B cell (primary cell): Measurements from ENCODE around the gene BTRC. TPM values are rescaled to one million over a fixed set of nuclear protein-coding genes. Genes with fewer than 3 reads are reported as not detected.

Source experiments
- ATAC-seq: fragments of 200-7000 bp; cut with Tn5 transposase; one replicate; pipeline ENCODE4 v1.10.0; 2021; ENCODE audit warnings: low read depth, mild to moderate bottlenecking, moderate number of reproducible peaks, moderate library complexity
- CTCF ChIA-PET: fragments of 350-600 bp; sonication (Branson Sonifier 250); formaldehyde crosslinking; loops from one replicate; lab custom pipeline; 2021; ENCODE audit warnings: antibody characterized with exemption, inconsistent platforms; lab: Charles Lee
- POLR2A ChIA-PET: fragments of 350-600 bp; sonication (Branson Sonifier 250); formaldehyde crosslinking; loops from one replicate; lab custom pipeline; 2021; ENCODE audit warnings: antibody characterized with exemption; lab: Charles Lee
- DNase-seq: peaks from one replicate; pipeline ENCODE4 v3.0.0; 2013
- H2AFZ ChIP-seq: 2 replicates; pipeline ENCODE4 v1.6.1; 2012; ENCODE audit warnings: mild to moderate bottlenecking, low read depth, low read length; ENCODE audit not compliant: insufficient read depth, poor library complexity, severe bottlenecking
- H3K27ac ChIP-seq, 2 donors: 1 replicate in 1 of 2; 2 replicates in 1 of 2; pipeline ENCODE4 v1.5.1; 2012 to 2013; ENCODE audit warnings: low read length in 2 of 2, mild to moderate bottlenecking in 2 of 2, moderate library complexity in 1 of 2
- H3K27me3 ChIP-seq, 4 experiments: fragments of 200-600 bp in 1 of 4; sonication (generic) in 1 of 4; replicated peaks in 1 of 4; 1 replicate in 2 of 4; 2 replicates in 2 of 4; pipeline versions ENCODE4 v1.6.1 to v1.7.0; 2013 to 2016; ENCODE audit warnings: low read length in 3 of 4, mild to moderate bottlenecking in 2 of 4, mixed read lengths in 1 of 4, moderate library complexity in 1 of 4; ENCODE audit not compliant: insufficient read depth in 4 of 4, control insufficient read depth in 3 of 4; ENCODE audit errors: control extremely low read depth in 1 of 4
- H3K36me3 ChIP-seq, 2 experiments: replicated peaks in 1 of 2; 1 replicate in 1 of 2; 2 replicates in 1 of 2; pipeline versions ENCODE4 v1.6.1 to v1.7.1; 2013; ENCODE audit warnings: low read length in 1 of 2; ENCODE audit not compliant: insufficient read depth in 2 of 2, control insufficient read depth in 1 of 2; ENCODE audit errors: control extremely low read depth in 1 of 2, extremely low read depth in 1 of 2
- H3K4me1 ChIP-seq, 2 donors: fragments of 200-600 bp in 1 of 2; sonication (generic) in 1 of 2; 1 replicate in 1 of 2; 2 replicates in 1 of 2; pipeline versions ENCODE4 v1.5.1 to v1.6.1; 2013 to 2017; ENCODE audit warnings: low read length in 2 of 2; ENCODE audit not compliant: control insufficient read depth in 2 of 2, insufficient read depth in 2 of 2
- H3K4me2 ChIP-seq: replicated peaks from 2 replicates; pipeline ENCODE3; 2012; ENCODE audit warnings: mild to moderate bottlenecking, low read depth, low read length; ENCODE audit not compliant: poor library complexity, severe bottlenecking
- H3K4me3 ChIP-seq, 5 experiments: fragments of 200-600 bp in 1 of 5; sonication (generic) in 1 of 5; 1 replicate in 3 of 5; 2 replicates in 2 of 5; pipeline versions ENCODE4 v1.5.1 to v1.7.0; 2011 to 2016; ENCODE audit warnings: low read length in 4 of 5, mild to moderate bottlenecking in 4 of 5, low read depth in 2 of 5, control low read depth in 1 of 5, moderate library complexity in 1 of 5; ENCODE audit not compliant: insufficient read depth in 1 of 5; ENCODE audit errors: control extremely low read depth in 1 of 5, extremely low read depth in 1 of 5
- H3K79me2 ChIP-seq: fragments of 200-600 bp; sonication (generic); one replicate; pipeline ENCODE4 v1.6.0; 2016; ENCODE audit warnings: low read length; ENCODE audit not compliant: control insufficient read depth, insufficient read depth
- H3K9ac ChIP-seq: fragments of 200-600 bp; sonication (generic); 2 replicates; pipeline ENCODE4 v1.6.1; 2017; ENCODE audit warnings: mild to moderate bottlenecking, low read length, moderate library complexity
- H3K9me3 ChIP-seq, 3 donors: one replicate each; pipeline versions ENCODE4 v1.6.1 to v1.7.1; 2013; ENCODE audit warnings: low read length in 2 of 3; ENCODE audit not compliant: control insufficient read depth in 2 of 3, insufficient read depth in 1 of 3; ENCODE audit errors: control extremely low read depth in 1 of 3
- H4K20me1 ChIP-seq: 2 replicates; pipeline ENCODE4 v1.6.0; 2012; ENCODE audit warnings: mild to moderate bottlenecking, low read length; ENCODE audit not compliant: insufficient read depth, control insufficient read depth, poor library complexity, severe bottlenecking
- H3K27ac Mint-ChIP-seq: one replicate; pipeline ENCODE4 v1.8.0; 2021; ENCODE audit warnings: mixed read lengths
- H3K27me3 Mint-ChIP-seq: one replicate; pipeline ENCODE4 v1.8.0; 2021; ENCODE audit warnings: mixed read lengths
- H3K4me1 Mint-ChIP-seq: one replicate; pipeline ENCODE4 v1.8.0; 2021; ENCODE audit warnings: mixed read lengths
- H3K4me3 Mint-ChIP-seq: one replicate; pipeline ENCODE4 v1.8.0; 2021; ENCODE audit warnings: mixed read lengths
- H3K9me3 Mint-ChIP-seq: one replicate; pipeline ENCODE4 v1.8.0; 2022; ENCODE audit warnings: mixed read lengths; ENCODE audit not compliant: insufficient read depth
- EZH2 ChIP-seq: IDR thresholded peaks from 2 replicates; pipeline ENCODE4 v1.6.1; 2012; ENCODE audit warnings: borderline replicate concordance, low read depth, mild to moderate bottlenecking, moderate library complexity, low read length; ENCODE audit not compliant: insufficient read depth, poor library complexity, severe bottlenecking
- WGBS: methylation state at CpG from one replicate; pipeline ENCODE4 v1.1.5; 2013; ENCODE audit warnings: missing lambda C conversion rate; ENCODE audit not compliant: insufficient coverage; 5-methylcytosine and 5-hydroxymethylcytosine counted together
- intact Hi-C: fragments of 100-400 bp; cut with micrococcal nuclease; formaldehyde crosslinking; loops from one replicate; pipeline ENCODE4 v1.10.0; 2022
- polyA plus RNA-seq: library from polyadenylated mRNA; depleted of rRNA; stranded (reverse); fragments of >200 nt; gene quantifications from 2 replicates; pipeline ENCODE4 v1.2.3, GENCODE V29; 2012
- total RNA-seq, 2 donors: library from RNA; stranded (reverse); fragments of 120-200 nt in 1 of 2; gene quantifications; 1 replicate in 1 of 2; 2 replicates in 1 of 2; pipeline versions ENCODE4 v1.2.3 to v1.2.4, GENCODE V29; 2013 to 2022
- TF ChIP-seq, protein P1 (sequence below): fragments of 200-600 bp; IDR thresholded peaks from one replicate; pipeline ENCODE4 v1.8.0; 2022; ENCODE audit warnings: antibody characterized with exemption, mild to moderate bottlenecking

Gene BTRC
- total and polyA plus RNA-seq, 2 donors (not counting 1 experiment from before 2014, with no cell fraction given): 4.3 to 21.9 TPM

DNA sequence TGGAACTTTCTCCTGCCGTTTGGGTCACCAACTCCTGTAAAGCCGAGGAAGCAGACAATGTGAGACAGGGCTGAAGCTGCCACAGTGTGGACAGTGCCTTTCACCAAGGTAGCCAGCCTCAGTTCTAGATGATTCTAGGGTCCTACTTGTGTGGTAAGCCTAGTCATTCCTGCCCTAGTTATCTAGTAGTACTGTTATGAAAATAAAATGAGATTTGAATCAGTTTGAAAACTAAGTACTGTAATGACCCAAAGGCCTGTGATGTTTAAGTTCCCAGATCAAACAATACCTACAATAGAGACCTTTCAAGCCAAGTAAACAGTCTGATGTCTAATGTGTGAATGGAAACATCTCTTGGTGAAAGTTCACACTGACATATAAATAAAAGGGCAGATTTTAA is 197.0 kb downstream of the BTRC start:
- Mint-ChIP-seq H3K4me1 (no peaks in the 10 kb centered on the region), H3K27me3 (no peaks in the 10 kb centered on the region), H3K4me3 (no peak overlapping the region), H3K9me3 (no peaks in the 10 kb centered on the region), H3K27ac (no peak overlapping the region)
- TF ChIP-seq, protein P1, sequence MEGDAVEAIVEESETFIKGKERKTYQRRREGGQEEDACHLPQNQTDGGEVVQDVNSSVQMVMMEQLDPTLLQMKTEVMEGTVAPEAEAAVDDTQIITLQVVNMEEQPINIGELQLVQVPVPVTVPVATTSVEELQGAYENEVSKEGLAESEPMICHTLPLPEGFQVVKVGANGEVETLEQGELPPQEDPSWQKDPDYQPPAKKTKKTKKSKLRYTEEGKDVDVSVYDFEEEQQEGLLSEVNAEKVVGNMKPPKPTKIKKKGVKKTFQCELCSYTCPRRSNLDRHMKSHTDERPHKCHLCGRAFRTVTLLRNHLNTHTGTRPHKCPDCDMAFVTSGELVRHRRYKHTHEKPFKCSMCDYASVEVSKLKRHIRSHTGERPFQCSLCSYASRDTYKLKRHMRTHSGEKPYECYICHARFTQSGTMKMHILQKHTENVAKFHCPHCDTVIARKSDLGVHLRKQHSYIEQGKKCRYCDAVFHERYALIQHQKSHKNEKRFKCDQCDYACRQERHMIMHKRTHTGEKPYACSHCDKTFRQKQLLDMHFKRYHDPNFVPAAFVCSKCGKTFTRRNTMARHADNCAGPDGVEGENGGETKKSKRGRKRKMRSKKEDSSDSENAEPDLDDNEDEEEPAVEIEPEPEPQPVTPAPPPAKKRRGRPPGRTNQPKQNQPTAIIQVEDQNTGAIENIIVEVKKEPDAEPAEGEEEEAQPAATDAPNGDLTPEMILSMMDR: no peak
- no peak for TF ChIP-seq EZH2
- 100% methylated on average over 2 of the region's 2 CpGs for WGBS
- POLR2A ChIA-PET: no interaction called here
- H3K4me2 ChIP-seq: no peak overlapping the region
- no peak overlapping the region for H3K27ac ChIP-seq
- DNase-seq (no peak), ATAC-seq (no peak)
- H3K36me3 ChIP-seq: peaks cover 3 to 8% of the 10 kb centered on the region in 2 experiments
- intact Hi-C loops: no loop called here
- H3K4me3 ChIP-seq: no peak overlapping the region
- H3K27me3 ChIP-seq: no peaks in the 10 kb centered on the region
- no peaks in the 10 kb centered on the region for H4K20me1 ChIP-seq
- CTCF ChIA-PET: no interaction called here
- no peaks in the 10 kb centered on the region for H3K4me1 ChIP-seq
- no peak overlapping the region for H3K9ac ChIP-seq
- no peaks in the 10 kb centered on the region for H3K79me2 ChIP-seq
- no peaks in the 10 kb centered on the region for H3K9me3 ChIP-seq
- no peak overlapping the region for H2AFZ ChIP-seq

DNA sequence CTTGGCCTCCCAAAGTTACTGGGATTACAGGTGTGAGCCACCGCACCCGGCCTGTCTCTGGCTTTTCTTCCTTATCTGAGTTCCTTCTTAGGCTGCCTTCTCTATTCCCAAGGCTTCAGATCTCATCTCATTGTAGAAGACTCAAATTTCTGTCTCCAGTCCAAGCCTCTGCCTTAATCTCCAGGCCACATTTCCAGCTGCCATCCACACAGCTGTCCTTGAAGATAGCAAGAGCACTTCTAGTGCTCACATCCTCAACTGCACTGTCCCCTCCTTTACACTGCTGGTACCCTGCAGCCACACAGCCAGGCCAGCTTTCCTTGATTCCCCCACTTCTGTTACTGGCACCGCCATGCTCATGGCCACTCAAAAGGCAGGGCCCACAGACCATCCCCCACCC is 198.5 kb downstream of the BTRC start:
- Histone ChIP-seq H3K4me1 (no peaks in the 10 kb centered on the region), H3K4me3 (no peak overlapping the region), H3K27ac (no peak overlapping the region), H3K79me2 (no peaks in the 10 kb centered on the region), H3K36me3 (peaks cover 3 to 8% of the 10 kb centered on the region in 2 experiments), H4K20me1 (no peaks in the 10 kb centered on the region), H3K9me3 (no peaks in the 10 kb centered on the region), H2AFZ (no peak overlapping the region), H3K27me3 (no peaks in the 10 kb centered on the region), H3K4me2 (no peak overlapping the region), H3K9ac (no peak overlapping the region)
- 97% methylated on average over 3 of the region's 3 CpGs for WGBS
- Mint-ChIP-seq H3K4me3 (no peak overlapping the region), H3K9me3 (no peaks in the 10 kb centered on the region), H3K27ac (no peak overlapping the region), H3K4me1 (no peaks in the 10 kb centered on the region), H3K27me3 (no peaks in the 10 kb centered on the region)
- ATAC-seq: no peak
- TF ChIP-seq EZH2: no peak
- TF ChIP-seq, protein P1: no peak
- ChIA-PET CTCF (interaction anchor here (1.2 to 1.3 kb wide), 2 partner anchors 19 to 25 kb away, joined by 3 read pairs; no protein-coding TSS in a partner anchor), POLR2A (no interaction called here)
- intact Hi-C loops: no loop called here
- no peak for DNase-seq
